IMR-90 (cell line): ENCODE measurements around the gene GJB5.

Source experiments
- BHLHE40 ChIP-seq: fragments of 150-350 bp; IDR thresholded peaks from 2 replicates; pipeline ENCODE4 v1.6.1; 2016; ENCODE audit warnings: mild to moderate bottlenecking, low read depth, low read length
- CEBPB ChIP-seq: IDR thresholded peaks from 2 replicates; pipeline ENCODE4 v1.6.1; 2012; ENCODE audit warnings: low read depth, low read length, improper control_type of control experiment
- CHD1 ChIP-seq: IDR thresholded peaks from 2 replicates; pipeline ENCODE4 v1.6.1; 2012; ENCODE audit warnings: low read depth, low read length, improper control_type of control experiment
- CTCF ChIP-seq: conservative IDR thresholded peaks from 2 replicates; pipeline ENCODE4 v1.5.1; 2012; ENCODE audit warnings: mild to moderate bottlenecking, low read depth, low read length, improper control_type of control experiment
- MAFK ChIP-seq: IDR thresholded peaks from 2 replicates; pipeline ENCODE4 v1.6.1; 2012; ENCODE audit warnings: low read depth, low read length, improper control_type of control experiment
- MAZ ChIP-seq: IDR thresholded peaks from 2 replicates; pipeline ENCODE4 v1.6.1; 2012; ENCODE audit warnings: low read depth, mild to moderate bottlenecking, low read length, improper control_type of control experiment, moderate library complexity, borderline replicate concordance
- MXI1 ChIP-seq: IDR thresholded peaks from 2 replicates; pipeline ENCODE4 v1.6.1; 2012; ENCODE audit warnings: low read depth, mild to moderate bottlenecking, low read length, moderate library complexity, borderline replicate concordance
- NFE2L2 ChIP-seq: fragments of 150-350 bp; IDR thresholded peaks from 2 replicates; pipeline ENCODE4 v1.6.1; 2016; ENCODE audit warnings: low read depth, mild to moderate bottlenecking, low read length
- POLR2A ChIP-seq: IDR thresholded peaks from 2 replicates; pipeline ENCODE4 v1.6.1; 2012; ENCODE audit warnings: mild to moderate bottlenecking, low read depth, low read length
- RAD21 ChIP-seq: IDR thresholded peaks from 2 replicates; pipeline ENCODE4 v1.6.1; 2012; ENCODE audit warnings: low read length, improper control_type of control experiment
- RCOR1 ChIP-seq: IDR thresholded peaks from 2 replicates; pipeline ENCODE4 v1.6.1; 2012; ENCODE audit warnings: mild to moderate bottlenecking, low read length, improper control_type of control experiment; ENCODE audit not compliant: insufficient replicate concordance
- RFX5 ChIP-seq: IDR thresholded peaks from 2 replicates; pipeline ENCODE4 v1.8.0; 2012; ENCODE audit warnings: low read depth, mild to moderate bottlenecking, low read length, moderate library complexity
- TF ChIP-seq, protein P1 (sequence below): fragments of 150-350 bp; IDR thresholded peaks from 2 replicates; pipeline ENCODE4 v1.6.1; 2017; ENCODE audit warnings: mild to moderate bottlenecking, antibody characterized with exemption, low read length, low read depth

DNA sequence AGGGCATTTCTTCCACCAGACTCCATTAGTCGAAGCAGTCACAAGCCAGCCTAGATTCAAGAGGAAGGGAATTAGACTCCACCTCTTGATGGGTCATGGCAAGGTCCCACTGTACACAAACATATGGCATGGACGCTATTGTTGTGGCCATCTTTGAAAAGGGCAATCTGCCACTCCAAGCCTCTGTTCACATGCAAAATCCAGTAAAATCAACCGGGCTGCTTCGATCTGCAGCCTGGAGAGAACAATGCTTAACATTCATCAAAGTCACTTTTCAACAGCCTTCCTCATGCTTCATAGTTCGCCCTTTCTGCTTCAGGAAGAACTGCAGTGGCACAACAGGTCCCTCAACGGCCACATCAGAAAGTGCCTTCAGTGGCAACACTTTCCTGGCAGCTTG is 28.0 kb upstream of the GJB5 start:
- TF ChIP-seq RCOR1: no peak
- TF ChIP-seq CTCF: no peak
- no peak for TF ChIP-seq NFE2L2
- no peak for TF ChIP-seq MAFK
- no peak for TF ChIP-seq CEBPB
- TF ChIP-seq MAZ: no peak
- TF ChIP-seq RAD21: no peak
- no peak for TF ChIP-seq POLR2A
- no peak for TF ChIP-seq MXI1
- no peak for TF ChIP-seq BHLHE40
- TF ChIP-seq RFX5: no peak
- TF ChIP-seq, protein P1, sequence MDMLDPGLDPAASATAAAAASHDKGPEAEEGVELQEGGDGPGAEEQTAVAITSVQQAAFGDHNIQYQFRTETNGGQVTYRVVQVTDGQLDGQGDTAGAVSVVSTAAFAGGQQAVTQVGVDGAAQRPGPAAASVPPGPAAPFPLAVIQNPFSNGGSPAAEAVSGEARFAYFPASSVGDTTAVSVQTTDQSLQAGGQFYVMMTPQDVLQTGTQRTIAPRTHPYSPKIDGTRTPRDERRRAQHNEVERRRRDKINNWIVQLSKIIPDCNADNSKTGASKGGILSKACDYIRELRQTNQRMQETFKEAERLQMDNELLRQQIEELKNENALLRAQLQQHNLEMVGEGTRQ: no peak
- TF ChIP-seq CHD1: no peak
